ENCODE measurements around the gene TCF7. TPM values are rescaled to one million over a fixed set of nuclear protein-coding genes. Genes with fewer than 3 reads are reported as not detected.

TCF7 gene
- total RNA-seq, 1 donor from 2014 or later: 7.5 TPM

DNA sequence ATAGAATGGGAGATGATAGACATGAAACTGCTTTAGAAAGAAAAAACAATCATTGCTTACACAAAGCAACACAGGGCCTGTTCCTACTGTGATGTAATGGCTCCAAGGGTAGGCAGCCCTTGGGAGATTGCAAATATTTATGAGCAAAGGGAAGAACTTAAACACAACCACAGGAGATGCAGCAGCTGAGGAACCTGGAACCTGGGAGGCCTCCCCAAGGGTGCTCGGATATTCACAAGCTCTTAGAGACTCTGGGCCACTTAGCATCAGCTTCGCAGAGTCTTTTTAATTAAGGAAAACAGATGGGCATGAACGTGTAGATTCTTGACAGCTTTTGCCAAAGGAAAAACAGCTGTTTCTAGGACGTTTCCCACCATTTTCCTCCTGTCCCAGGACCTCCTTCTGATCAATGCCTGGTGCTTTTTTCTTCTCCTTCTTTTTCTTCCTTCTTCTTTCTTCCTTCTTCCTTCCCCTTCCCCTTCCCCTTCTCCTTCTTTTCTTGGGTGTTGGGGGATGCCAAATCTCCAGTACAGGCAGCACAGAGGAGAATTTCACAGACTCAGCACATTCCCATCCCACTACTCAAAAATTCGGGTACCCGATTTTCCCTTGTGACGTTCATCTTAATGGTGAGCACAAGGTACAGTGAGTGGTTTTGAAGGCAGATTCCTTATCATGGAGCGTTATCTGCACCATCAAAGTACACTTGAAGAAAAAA, 28.1 kb upstream of the TCF7 start:
- H3K9me3 Mint-ChIP-seq: peaks cover 6% of the 10 kb centered on the region

DNA sequence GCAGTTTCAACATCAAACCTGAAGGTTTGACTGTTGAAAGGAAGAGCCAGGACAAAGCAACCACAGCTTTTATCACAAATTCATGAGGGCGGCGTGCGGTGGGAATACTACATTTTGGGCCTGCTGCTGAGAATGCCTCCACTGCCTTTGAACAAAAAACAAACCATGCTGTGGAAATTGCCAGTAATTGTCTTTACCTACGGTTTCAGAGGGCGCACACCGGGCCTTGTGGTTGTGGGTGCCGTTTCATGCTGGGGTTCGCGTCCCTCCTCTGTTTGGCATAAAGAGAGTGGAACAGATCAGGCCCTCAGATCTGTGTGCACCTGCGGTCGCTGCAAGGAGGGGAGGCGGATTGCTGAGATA, 27.6 kb upstream of the TCF7 start:
- no peak for DNase-seq (ENCODE audit: low spot score in 2 of 2, unreplicated experiment in 2 of 2)
- H3K27me3 Mint-ChIP-seq (ENCODE audit: low read depth): peaks cover 8% of the 10 kb centered on the region
- peaks cover 6% of the 10 kb centered on the region for H3K9me3 Mint-ChIP-seq
- TF ChIP-seq, protein P1, sequence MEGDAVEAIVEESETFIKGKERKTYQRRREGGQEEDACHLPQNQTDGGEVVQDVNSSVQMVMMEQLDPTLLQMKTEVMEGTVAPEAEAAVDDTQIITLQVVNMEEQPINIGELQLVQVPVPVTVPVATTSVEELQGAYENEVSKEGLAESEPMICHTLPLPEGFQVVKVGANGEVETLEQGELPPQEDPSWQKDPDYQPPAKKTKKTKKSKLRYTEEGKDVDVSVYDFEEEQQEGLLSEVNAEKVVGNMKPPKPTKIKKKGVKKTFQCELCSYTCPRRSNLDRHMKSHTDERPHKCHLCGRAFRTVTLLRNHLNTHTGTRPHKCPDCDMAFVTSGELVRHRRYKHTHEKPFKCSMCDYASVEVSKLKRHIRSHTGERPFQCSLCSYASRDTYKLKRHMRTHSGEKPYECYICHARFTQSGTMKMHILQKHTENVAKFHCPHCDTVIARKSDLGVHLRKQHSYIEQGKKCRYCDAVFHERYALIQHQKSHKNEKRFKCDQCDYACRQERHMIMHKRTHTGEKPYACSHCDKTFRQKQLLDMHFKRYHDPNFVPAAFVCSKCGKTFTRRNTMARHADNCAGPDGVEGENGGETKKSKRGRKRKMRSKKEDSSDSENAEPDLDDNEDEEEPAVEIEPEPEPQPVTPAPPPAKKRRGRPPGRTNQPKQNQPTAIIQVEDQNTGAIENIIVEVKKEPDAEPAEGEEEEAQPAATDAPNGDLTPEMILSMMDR (IDR thresholded peaks at IDR 0.05; ENCODE audit: unreplicated experiment): no peak
- H3K4me1 Mint-ChIP-seq: no peaks in the 10 kb centered on the region
- H3K4me3 Mint-ChIP-seq: no peak overlapping the region
- no peak overlapping the region for H3K27ac Mint-ChIP-seq
- H3K36me3 Mint-ChIP-seq: no peaks in the 10 kb centered on the region

More for the DNA sequence above, 28.1 kb upstream of the TCF7 start:
- H3K4me3 Mint-ChIP-seq: no peak overlapping the region
- H3K36me3 Mint-ChIP-seq: no peaks in the 10 kb centered on the region
- peaks cover 8% of the 10 kb centered on the region for H3K27me3 Mint-ChIP-seq (ENCODE audit: low read depth)
- TF ChIP-seq, protein P1 (IDR thresholded peaks at IDR 0.05; ENCODE audit: unreplicated experiment): no peak
- no peak for DNase-seq (ENCODE audit: low spot score in 2 of 2, unreplicated experiment in 2 of 2)
- no peak overlapping the region for H3K27ac Mint-ChIP-seq
- no peaks in the 10 kb centered on the region for H3K4me1 Mint-ChIP-seq

- H3K4me3 Mint-ChIP-seq: no peak overlapping the region
- peaks cover 11% of the 10 kb centered on the region for H3K27me3 Mint-ChIP-seq (ENCODE audit: low read depth)
- no peak overlapping the region for H3K27ac Mint-ChIP-seq
Measured at GRCh38 chr5:134088291-134088690, 26.2 kb upstream of the TCF7 start.

GRCh38 chr5:134088994-134089560, 25.4 kb upstream of the TCF7 start:
- TF ChIP-seq, protein P1 (IDR thresholded peaks at IDR 0.05; ENCODE audit: unreplicated experiment): no peak
- Mint-ChIP-seq H3K9me3 (no peaks in the 10 kb centered on the region), H3K4me3 (no peak overlapping the region), H3K4me1 (no peaks in the 10 kb centered on the region), H3K36me3 (no peaks in the 10 kb centered on the region), H3K27me3 (ENCODE audit: low read depth) (peaks cover 14% of the 10 kb centered on the region), H3K27ac (no peak overlapping the region)
- DNase-seq (ENCODE audit: low spot score in 2 of 2, unreplicated experiment in 2 of 2): no peak

More at GRCh38 chr5:134088291-134088690, 26.2 kb upstream of the TCF7 start:
- Mint-ChIP-seq H3K4me1 (no peaks in the 10 kb centered on the region), H3K9me3 (no peaks in the 10 kb centered on the region), H3K36me3 (no peaks in the 10 kb centered on the region)
- TF ChIP-seq, protein P1 (IDR thresholded peaks at IDR 0.05; ENCODE audit: unreplicated experiment): no peak
- no peak for DNase-seq (ENCODE audit: low spot score in 2 of 2, unreplicated experiment in 2 of 2)

DNA sequence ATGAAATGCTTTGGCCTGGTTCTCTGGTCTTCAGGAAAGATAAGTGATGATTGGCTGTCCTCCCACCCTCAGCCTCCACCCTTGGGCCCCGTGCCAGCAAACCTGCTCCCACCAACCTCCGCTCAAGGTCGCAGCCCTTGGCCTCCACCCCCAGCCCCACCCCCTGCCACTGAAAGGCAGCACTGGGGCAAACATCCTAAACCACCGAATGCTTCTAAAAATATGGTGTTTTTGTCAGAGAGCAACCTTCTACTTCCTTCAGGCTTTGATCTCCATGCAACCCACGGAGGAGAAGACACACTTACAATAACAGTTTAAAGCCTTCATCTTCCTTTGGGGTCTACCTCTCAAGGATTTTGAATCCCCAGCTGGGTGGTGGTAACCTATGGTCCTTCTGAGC, 24.0 kb upstream of the TCF7 start:
- TF ChIP-seq, protein P1 (IDR thresholded peaks at IDR 0.05; ENCODE audit: unreplicated experiment): no peak
- Mint-ChIP-seq H3K27ac (no peak overlapping the region), H3K4me3 (no peak overlapping the region), H3K27me3 (ENCODE audit: low read depth) (peaks cover 15% of the 10 kb centered on the region), H3K4me1 (no peaks in the 10 kb centered on the region), H3K9me3 (no peaks in the 10 kb centered on the region), H3K36me3 (no peaks in the 10 kb centered on the region)
- no peak for DNase-seq (ENCODE audit: low spot score in 2 of 2, unreplicated experiment in 2 of 2)
